HepG2 (cell line): ENCODE results near the gene RPL41. TPM values are rescaled to one million over a fixed set of nuclear protein-coding genes. Genes with fewer than 3 reads are reported as not detected.
"Not testable (repeated sequence)": the region's sequence is repeated elsewhere in the genome, so short reads cannot be mapped to it uniquely, and the experiment has no call there.

Experiments used
- ATAC-seq: fragments of 200-7000 bp; cut with Tn5 transposase; 3 replicates; pipeline ENCODE4 v1.9.1; 2020; ENCODE audit warnings: mild to moderate bottlenecking, moderate library complexity
- BruUV-seq: library from RNA; stranded (reverse); fragments of 400-500 nt; replicated peaks from 2 replicates; lab custom pipeline; 2021; lab: Mats Ljungman, UMichigan
- CTCF ChIA-PET: fragments of 300-600 bp; formaldehyde crosslinking; extraction: SDS; loops from one replicate; lab custom pipeline; 2021; ENCODE audit warnings: low total read pairs, inconsistent platforms, low intra/inter-chr PET ratio; lab: Yijun Ruan, JAX
- POLR2A ChIA-PET: fragments of 350-600 bp; sonication (Branson Sonifier 250); formaldehyde crosslinking; loops from one replicate; lab custom pipeline; 2020; ENCODE audit warnings: antibody characterized with exemption, inconsistent platforms; lab: Yijun Ruan, JAX
- DNase-seq: peaks from one replicate; pipeline ENCODE4 v3.0.0-alpha.2; 2015; ENCODE audit warnings: low spot score
- FAIRE-seq: peaks from 3 replicates; lab custom pipeline; 2011; peaks lifted over from hg19 to GRCh38; lab: Jason Lieb, UNC
- H2AFZ ChIP-seq: one replicate; pipeline ENCODE4 v1.6.1; 2011; ENCODE audit warnings: low read length, inconsistent platforms
- H3K27ac ChIP-seq: fragments of 300-600 bp; 3 replicates; pipeline ENCODE4 v1.8.0; 2011; ENCODE audit warnings: mixed run types, mild to moderate bottlenecking, mixed read lengths, low read length, inconsistent platforms; ENCODE audit not compliant: insufficient read depth; ENCODE audit errors: extremely low read length
- H3K27me3 ChIP-seq, 2 experiments: fragments of 200-600 bp in 1 of 2; 2 replicates in 1 of 2; 3 replicates in 1 of 2; pipeline versions ENCODE4 v1.6.0 to v1.8.0; 2011; ENCODE audit warnings: low read length in 2 of 2, mild to moderate bottlenecking in 2 of 2, moderate library complexity in 2 of 2, inconsistent platforms in 1 of 2; ENCODE audit not compliant: insufficient read depth in 2 of 2, control insufficient read depth in 1 of 2
- H3K36me3 ChIP-seq, 2 experiments: fragments of 200-600 bp in 1 of 2; replicated peaks in 1 of 2; 2 replicates in 1 of 2; 3 replicates in 1 of 2; pipeline versions ENCODE4 v1.5.1 to v1.8.0; 2011; ENCODE audit warnings: low read length in 2 of 2, inconsistent platforms in 1 of 2; ENCODE audit not compliant: insufficient read depth in 2 of 2, control insufficient read depth in 1 of 2
- H3K4me1 ChIP-seq: 2 replicates; pipeline ENCODE4 v1.5.1; 2012; ENCODE audit warnings: low read length, inconsistent platforms; ENCODE audit not compliant: insufficient read depth
- H3K4me2 ChIP-seq: 2 replicates; pipeline ENCODE4 v1.6.0; 2011; ENCODE audit warnings: low read depth, low read length, inconsistent platforms
- H3K4me3 ChIP-seq, 3 experiments: fragments of 200-600 bp in 1 of 3; sonication (generic), shearing (Covaris generic) in 1 of 3; replicated peaks in 1 of 3; 2 replicates each; pipeline ENCODE4 v1.5.1; 2011 to 2016; ENCODE audit warnings: low read length in 3 of 3, inconsistent platforms in 2 of 3, low read depth in 2 of 3, mild to moderate bottlenecking in 2 of 3, control low read depth in 1 of 3, mixed read lengths in 1 of 3; ENCODE audit not compliant: insufficient read depth in 1 of 3
- H3K79me2 ChIP-seq: one replicate; pipeline ENCODE4 v1.6.1; 2011; ENCODE audit warnings: low read length, inconsistent platforms; ENCODE audit not compliant: insufficient read depth
- H3K9ac ChIP-seq: 2 replicates; pipeline ENCODE4 v1.6.0; 2011; ENCODE audit warnings: mild to moderate bottlenecking, low read depth, low read length, inconsistent platforms; ENCODE audit not compliant: insufficient read depth
- H3K9me3 ChIP-seq: 2 replicates; pipeline ENCODE4 v1.5.1; 2012; ENCODE audit warnings: mild to moderate bottlenecking, low read length
- H4K20me1 ChIP-seq: 2 replicates; pipeline ENCODE4 v1.6.0; 2011; ENCODE audit warnings: inconsistent platforms, mild to moderate bottlenecking, low read length, moderate library complexity; ENCODE audit not compliant: insufficient read depth
- CSRNP1 ChIP-seq: sonication (generic); formaldehyde crosslinking; IDR thresholded peaks from 2 replicates; pipeline ENCODE4 v1.8.1; 2023; ENCODE audit warnings: mild to moderate bottlenecking, missing genetic modification reagents
- ZNF816 ChIP-seq: sonication (generic); formaldehyde crosslinking; IDR thresholded peaks from 2 replicates; pipeline ENCODE4 v1.8.0; 2022; ENCODE audit warnings: missing genetic modification reagents, mild to moderate bottlenecking, borderline replicate concordance
- WGBS: methylation state at CpG from one replicate; pipeline ENCODE4 v1.1.6; 2017; ENCODE audit warnings: low lambda C conversion rate; 5-methylcytosine and 5-hydroxymethylcytosine counted together
- in situ Hi-C: cut with HindIII; loops from 2 replicates; pipeline ENCODE4 v1.10.0; 2017; ENCODE audit warnings: low pct_unique_long_range_greater_than_20kb; ENCODE audit not compliant: extremely low pct_ligation_motif_present
- intact Hi-C: fragments of 100-400 bp; cut with micrococcal nuclease; formaldehyde crosslinking; loops from one replicate; pipeline ENCODE4 v1.10.0; 2022; ENCODE audit not compliant: unreplicated experiment
- polyA plus RNA-seq, 8 experiments: library from polyadenylated mRNA; depleted of rRNA in 3 of 8; stranded (reverse) in 7 of 8; unstranded in 1 of 8; fragments of >200 nt; fragmentation: Illumina TruSeq in 4 of 8; extraction: Trizol in 4 of 8; gene quantifications; 2 replicates each; pipeline versions ENCODE4 v1.2.1 to v1.2.3, GENCODE V29; 2011 to 2016; ENCODE audit warnings: low read depth in 4 of 8, missing spikeins in 1 of 8, mixed read lengths in 1 of 8; ENCODE audit not compliant: insufficient read depth in 1 of 8
- total RNA-seq, 5 experiments: library from RNA; depleted of rRNA; stranded (reverse); fragments of >200 nt; fragmentation: Illumina TruSeq; extraction: Trizol; gene quantifications; 2 replicates each; pipeline ENCODE4 v1.2.3, GENCODE V29; 2016; ENCODE audit warnings: low read depth in 1 of 5
- TF ChIP-seq, protein P1 (sequence below): sonication (generic); formaldehyde crosslinking; IDR thresholded peaks from 2 replicates; pipeline ENCODE4 v1.4.0; 2020; ENCODE audit warnings: missing genetic modification reagents

RPL41 gene
- total and polyA plus RNA-seq, 2 of the 13 experiments (the other 11 are each of a cell fraction or from before 2014, with no cell fraction given): 4,012 to 7,670 TPM

GRCh38 chr12:56115329-56115728, 1.1 kb upstream of the RPL41 start:
- no TSS peak for BruUV-seq
- Histone ChIP-seq H3K9ac (peak overlapping the region; percentile 99), H4K20me1 (no peaks in the 10 kb centered on the region), H3K27ac (peak overlapping the region; percentile 93), H3K4me2 (peak overlapping the region; percentile 84), H3K4me1 (peaks cover 24% of the 10 kb centered on the region), H2AFZ (no peak overlapping the region)
- WGBS: 88% methylated on average over 10 of the region's 10 CpGs
- CTCF ChIA-PET: interaction anchor here (1.4 kb wide), 1 partner anchor 37 kb away, joined by 4 read pairs; no protein-coding TSS in a partner anchor
- POLR2A ChIA-PET: interaction anchor here (0.6 to 6.2 kb wide), 5 partner anchors 12 to 611 kb away, joined by 4 to 128 read pairs (median 6); partner anchors contain the start of genes ERBB3, MYL6, PA2G4 and SMARCC2
- in situ Hi-C loops (no loop called here), intact Hi-C loops (loop anchor here (5.0 kb wide), 2 partner anchors 68 to 352 kb away; partner anchors contain the start of gene SPRYD4)
- ATAC-seq: no peak
- TF ChIP-seq CSRNP1: no peak
- TF ChIP-seq, protein P1, sequence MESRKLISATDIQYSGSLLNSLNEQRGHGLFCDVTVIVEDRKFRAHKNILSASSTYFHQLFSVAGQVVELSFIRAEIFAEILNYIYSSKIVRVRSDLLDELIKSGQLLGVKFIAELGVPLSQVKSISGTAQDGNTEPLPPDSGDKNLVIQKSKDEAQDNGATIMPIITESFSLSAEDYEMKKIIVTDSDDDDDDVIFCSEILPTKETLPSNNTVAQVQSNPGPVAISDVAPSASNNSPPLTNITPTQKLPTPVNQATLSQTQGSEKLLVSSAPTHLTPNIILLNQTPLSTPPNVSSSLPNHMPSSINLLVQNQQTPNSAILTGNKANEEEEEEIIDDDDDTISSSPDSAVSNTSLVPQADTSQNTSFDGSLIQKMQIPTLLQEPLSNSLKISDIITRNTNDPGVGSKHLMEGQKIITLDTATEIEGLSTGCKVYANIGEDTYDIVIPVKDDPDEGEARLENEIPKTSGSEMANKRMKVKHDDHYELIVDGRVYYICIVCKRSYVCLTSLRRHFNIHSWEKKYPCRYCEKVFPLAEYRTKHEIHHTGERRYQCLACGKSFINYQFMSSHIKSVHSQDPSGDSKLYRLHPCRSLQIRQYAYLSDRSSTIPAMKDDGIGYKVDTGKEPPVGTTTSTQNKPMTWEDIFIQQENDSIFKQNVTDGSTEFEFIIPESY (CRISPR knock-in tag): peak; percentile 26; the same call in 1 of the 2 replicates
- TF ChIP-seq ZNF816: 0 out of 2 replicates have a peak, but pooled peaks have one; percentile 52
- TF ChIP-seq, all 625 proteins: peak for 2
- Histone ChIP-seq H3K79me2 (peaks cover 15% of the 10 kb centered on the region), H3K4me3 (peak overlapping the region in 2 of 3 experiments; percentile 69 to 86; a peak in 4 of 6 replicates), H3K36me3 (peaks cover 13 to 28% of the 10 kb centered on the region in 2 experiments; a peak in 4 of 5 replicates), H3K27me3 (no peaks in the 10 kb centered on the region; a peak in 1 of 5 replicates), H3K9me3 (no peaks in the 10 kb centered on the region)
- DNase-seq (no peak), FAIRE-seq (no peak)

- Histone ChIP-seq H3K4me1 (peaks cover 43% of the 10 kb centered on the region), H3K27ac (peak overlapping the region; percentile 93), H3K9ac (peak overlapping the region; percentile 99), H3K79me2 (peaks cover 15% of the 10 kb centered on the region), H3K36me3 (peaks cover 5 to 17% of the 10 kb centered on the region in 2 experiments; a peak in 3 of 5 replicates), H3K4me2 (peak overlapping the region; percentile 84), H3K4me3 (peak overlapping the region; percentile 69 to 86 (median 71))
- ChIA-PET CTCF (interaction anchor here (3.2 kb wide), 1 partner anchor 72 kb away, joined by 49 read pairs; the partner anchor contains the start of gene SMARCC2), POLR2A (interaction anchor here (0.6 to 6.2 kb wide), 17 partner anchors 9 to 520 kb away, joined by 3 to 128 read pairs (median 6); partner anchors contain the start of genes CNPY2, ERBB3, ESYT1 and MYL6)
- DNase-seq, ATAC-seq, H4K20me1 ChIP-seq, FAIRE-seq, BruUV-seq, H3K9me3 ChIP-seq, in situ Hi-C loops, H3K27me3 ChIP-seq, H2AFZ ChIP-seq: not testable (repeated sequence)
- 3% methylated on average over 13 of the region's 16 CpGs for WGBS
- intact Hi-C loops: loop anchor here (5.0 kb wide), 2 partner anchors 70 to 350 kb away; partner anchors contain the start of gene SPRYD4
Measured at GRCh38 chr12:56117082-56117706, 761 bp downstream of the RPL41 start.
